ENCODE data around the gene RPS19BP1.

DNA sequence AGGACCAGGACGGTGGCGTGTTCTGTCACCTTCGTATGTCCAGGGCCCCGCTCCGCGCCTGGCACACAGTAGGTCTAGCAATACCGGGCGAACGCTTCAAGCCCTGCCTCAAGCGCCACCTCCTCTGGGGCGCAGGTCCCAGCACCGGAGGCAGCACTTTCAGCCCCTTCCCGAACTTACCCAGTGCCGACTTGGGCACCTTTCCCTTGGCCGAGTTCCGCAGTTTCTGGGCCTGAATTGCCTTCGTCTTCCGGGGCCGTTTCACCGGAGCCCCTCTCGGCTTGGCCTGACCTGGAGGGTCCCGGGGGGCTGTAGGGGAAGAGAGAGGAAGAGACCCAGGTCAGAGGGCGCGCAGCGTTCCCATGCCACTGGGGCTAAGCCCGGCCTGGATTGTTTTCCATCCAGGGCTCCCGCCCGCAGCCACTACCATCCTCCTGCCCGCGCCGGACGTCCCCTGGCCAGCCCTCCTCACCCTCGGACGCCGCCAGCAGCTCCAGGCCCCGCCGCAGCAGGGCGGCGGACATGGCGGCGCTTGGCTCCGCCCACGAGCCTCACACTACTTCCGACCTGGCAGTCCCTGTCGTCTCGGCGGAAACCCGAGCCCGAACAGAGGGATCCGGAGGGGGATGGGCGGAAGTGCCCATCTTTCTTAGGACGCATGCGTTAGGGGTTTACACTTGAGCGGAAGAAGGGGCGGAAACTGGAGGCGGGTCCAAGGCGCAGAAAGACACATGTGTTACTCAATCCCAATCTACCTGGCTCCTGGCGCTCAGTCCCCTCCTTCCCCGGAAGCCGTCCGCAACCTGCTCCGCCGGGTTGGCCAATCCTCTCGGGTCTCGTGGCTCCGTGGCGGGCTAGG is at the start of gene RPS19BP1:
- TF ChIP-seq CTCF (IDR thresholded peaks at IDR 0.05) (peak in 1 of 6 experiments; percentile 23), POLR2A (IDR thresholded peaks at IDR 0.05) (peak; percentile 58 to 86)
